ENCODE results near the gene SOX1. TPM values are rescaled to one million over a fixed set of nuclear protein-coding genes. Genes with fewer than 3 reads are reported as not detected.

The SOX1 gene
- total and polyA plus RNA-seq, 2 donors (not counting 3 experiments of a cell fraction or from before 2014, with no cell fraction given), result not detected

DNA sequence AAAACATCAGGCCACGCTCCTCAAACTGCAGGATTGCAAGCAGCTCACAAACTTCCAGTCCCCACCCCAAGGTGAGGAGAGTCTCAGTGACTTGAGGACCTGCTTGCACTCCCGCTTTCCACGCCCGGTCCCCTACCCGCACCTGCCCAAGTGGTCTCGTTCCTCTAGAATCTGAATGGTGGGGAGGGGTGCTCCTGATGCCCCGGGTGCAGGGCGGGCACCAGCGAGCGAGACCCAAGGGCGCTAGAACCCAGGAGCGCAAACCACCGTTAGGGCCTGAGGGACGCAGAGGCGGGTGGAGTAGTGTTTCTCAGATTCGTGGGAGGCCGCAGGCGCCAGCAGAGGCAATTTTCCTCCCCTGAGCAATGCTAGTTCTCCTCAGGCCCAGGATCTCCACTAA lies 40.3 kb downstream of the SOX1 start:
- H2AFZ ChIP-seq (ENCODE audit: low read depth, low read length), result no peak overlapping the region
- TF ChIP-seq POLR2AphosphoS5 (IDR thresholded peaks at IDR 0.05; ENCODE audit: insufficient read depth, low read depth, low read length) (no peak), EZH2 (IDR thresholded peaks at IDR 0.05; ENCODE audit: borderline replicate concordance, low read depth, low read length, severe bottlenecking) (no peak), JUN (IDR thresholded peaks at IDR 0.05; ENCODE audit: borderline replicate concordance, insufficient read depth, insufficient read length, low read depth) (no peak), MYC (IDR thresholded peaks at IDR 0.05; ENCODE audit: low read depth, low read length) (no peak), GATA2 (IDR thresholded peaks at IDR 0.05; ENCODE audit: insufficient read depth, insufficient read length, low read depth, low read length) (no peak), POLR2A (IDR thresholded peaks at IDR 0.05; ENCODE audit: low read depth, low read length) (no peak)
- TF ChIP-seq, protein P1, sequence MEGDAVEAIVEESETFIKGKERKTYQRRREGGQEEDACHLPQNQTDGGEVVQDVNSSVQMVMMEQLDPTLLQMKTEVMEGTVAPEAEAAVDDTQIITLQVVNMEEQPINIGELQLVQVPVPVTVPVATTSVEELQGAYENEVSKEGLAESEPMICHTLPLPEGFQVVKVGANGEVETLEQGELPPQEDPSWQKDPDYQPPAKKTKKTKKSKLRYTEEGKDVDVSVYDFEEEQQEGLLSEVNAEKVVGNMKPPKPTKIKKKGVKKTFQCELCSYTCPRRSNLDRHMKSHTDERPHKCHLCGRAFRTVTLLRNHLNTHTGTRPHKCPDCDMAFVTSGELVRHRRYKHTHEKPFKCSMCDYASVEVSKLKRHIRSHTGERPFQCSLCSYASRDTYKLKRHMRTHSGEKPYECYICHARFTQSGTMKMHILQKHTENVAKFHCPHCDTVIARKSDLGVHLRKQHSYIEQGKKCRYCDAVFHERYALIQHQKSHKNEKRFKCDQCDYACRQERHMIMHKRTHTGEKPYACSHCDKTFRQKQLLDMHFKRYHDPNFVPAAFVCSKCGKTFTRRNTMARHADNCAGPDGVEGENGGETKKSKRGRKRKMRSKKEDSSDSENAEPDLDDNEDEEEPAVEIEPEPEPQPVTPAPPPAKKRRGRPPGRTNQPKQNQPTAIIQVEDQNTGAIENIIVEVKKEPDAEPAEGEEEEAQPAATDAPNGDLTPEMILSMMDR (IDR thresholded peaks at IDR 0.05; ENCODE audit: extremely low read depth in 1 of 2, insufficient read depth in 1 of 2, low read depth in 1 of 2, low read length in 2 of 2), result no peak
- no peak overlapping the region for H3K4me3 ChIP-seq (replicated peaks in 1 of 3; ENCODE audit: insufficient read depth in 1 of 3, low read depth in 1 of 3, low read length in 3 of 3)
- H3K27me3 ChIP-seq (ENCODE audit: control insufficient read depth in 2 of 2, insufficient read depth in 2 of 2, low read length in 2 of 2), result peaks cover 17 to 24% of the 10 kb centered on the region in 2 experiments
- H3K9me3 ChIP-seq (replicated peaks; ENCODE audit: control insufficient read depth, insufficient read depth, low read length), result no peaks in the 10 kb centered on the region
- no peaks in the 10 kb centered on the region for H4K20me1 ChIP-seq (replicated peaks; ENCODE audit: control insufficient read depth, extremely low read depth, insufficient read depth, low read length)
- FAIRE-seq (no peak), DNase-seq (ENCODE audit: low read depth, low spot score) (no peak)
- ChIA-PET POLR2A (no interaction called here), CTCF (no interaction called here)
- no peaks in the 10 kb centered on the region for H3K4me1 ChIP-seq (ENCODE audit: control insufficient read depth, extremely low read depth, insufficient read depth, low read length)
- dilution Hi-C loops (cut with MboI; ENCODE audit: extremely low pct_ligation_motif_present, low sequenced_read_pairs) (no loop called here), intact Hi-C loops (cut with micrococcal nuclease) (no loop called here)
- H3K27ac ChIP-seq (ENCODE audit: insufficient read depth, low read depth, low read length), result no peak overlapping the region
- H3K9me1 ChIP-seq (replicated peaks; ENCODE audit: control insufficient read depth, extremely low read depth, insufficient read depth, low read length), result no peaks in the 10 kb centered on the region
- H3K4me2 ChIP-seq (ENCODE audit: insufficient read depth, low read length), result no peak overlapping the region
- H3K36me3 ChIP-seq (ENCODE audit: control insufficient read depth in 2 of 2, extremely low read depth in 1 of 2, insufficient read depth in 2 of 2, low read length in 2 of 2), result no peaks in the 10 kb centered on the region
- no peaks in the 10 kb centered on the region for H3K79me2 ChIP-seq (ENCODE audit: control insufficient read depth, insufficient read depth, low read length)
- no peak overlapping the region for H3K9ac ChIP-seq (replicated peaks; ENCODE audit: extremely low read depth, insufficient read depth, low read length)
- BruUV-seq (replicated peaks), result no TSS peak

DNA sequence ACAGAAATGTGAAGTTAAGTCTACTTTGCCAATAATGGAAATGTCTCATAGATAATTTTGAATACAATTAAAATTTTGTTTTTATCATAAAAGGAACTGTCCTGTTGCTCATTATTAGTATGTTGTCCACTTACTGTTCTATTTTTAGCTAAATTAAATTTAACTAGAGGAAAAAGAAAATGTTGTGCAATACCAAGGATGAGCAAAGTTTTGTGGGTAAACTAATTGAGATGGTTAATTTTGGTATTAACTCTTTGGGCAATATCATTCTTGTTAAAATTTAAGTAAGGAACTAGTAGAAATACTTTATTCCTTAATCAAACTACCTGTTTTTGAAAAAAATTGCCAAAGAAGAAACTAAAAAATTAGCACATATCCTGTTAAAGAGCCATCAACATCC lies 43.5 kb downstream of the SOX1 start:
- CTCF ChIA-PET, result no interaction called here
- intact Hi-C loops (cut with micrococcal nuclease) (no loop called here), dilution Hi-C loops (cut with MboI; ENCODE audit: extremely low pct_ligation_motif_present, low sequenced_read_pairs) (no loop called here)
- DNase-seq (ENCODE audit: low read depth, low spot score), result no peak
- TF ChIP-seq FOS (IDR thresholded peaks at IDR 0.05; ENCODE audit: borderline replicate concordance, insufficient read depth, low read length), result no peak
- TF ChIP-seq, protein P1 (IDR thresholded peaks at IDR 0.05; ENCODE audit: extremely low read depth in 1 of 2, insufficient read depth in 1 of 2, low read depth in 1 of 2, low read length in 2 of 2), result no peak
- no peak for TF ChIP-seq MYC (IDR thresholded peaks at IDR 0.05; ENCODE audit: low read depth, low read length)
- TF ChIP-seq JUN (IDR thresholded peaks at IDR 0.05; ENCODE audit: borderline replicate concordance, insufficient read depth, insufficient read length, low read depth), result no peak
- no peak for TF ChIP-seq POLR2A (IDR thresholded peaks at IDR 0.05; ENCODE audit: low read depth, low read length)
- TF ChIP-seq, protein P2, sequence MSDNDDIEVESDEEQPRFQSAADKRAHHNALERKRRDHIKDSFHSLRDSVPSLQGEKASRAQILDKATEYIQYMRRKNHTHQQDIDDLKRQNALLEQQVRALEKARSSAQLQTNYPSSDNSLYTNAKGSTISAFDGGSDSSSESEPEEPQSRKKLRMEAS (IDR thresholded peaks at IDR 0.05; ENCODE audit: insufficient read depth, insufficient read length), result no peak
- TF ChIP-seq POLR2AphosphoS5 (IDR thresholded peaks at IDR 0.05; ENCODE audit: insufficient read depth, low read depth, low read length), result no peak
- no peak for TF ChIP-seq EZH2 (IDR thresholded peaks at IDR 0.05; ENCODE audit: borderline replicate concordance, low read depth, low read length, severe bottlenecking)
- TF ChIP-seq GATA2 (IDR thresholded peaks at IDR 0.05; ENCODE audit: insufficient read depth, insufficient read length, low read depth, low read length), result no peak
- H3K9me3 ChIP-seq (replicated peaks; ENCODE audit: control insufficient read depth, insufficient read depth, low read length), result no peaks in the 10 kb centered on the region
- no peak overlapping the region for H3K27ac ChIP-seq (ENCODE audit: insufficient read depth, low read depth, low read length)
- no peak overlapping the region for H3K4me2 ChIP-seq (ENCODE audit: insufficient read depth, low read length)
- no peaks in the 10 kb centered on the region for H3K9me1 ChIP-seq (replicated peaks; ENCODE audit: control insufficient read depth, extremely low read depth, insufficient read depth, low read length)
- no peaks in the 10 kb centered on the region for H4K20me1 ChIP-seq (replicated peaks; ENCODE audit: control insufficient read depth, extremely low read depth, insufficient read depth, low read length)
- H3K27me3 ChIP-seq (ENCODE audit: control insufficient read depth in 2 of 2, insufficient read depth in 2 of 2, low read length in 2 of 2), result peaks cover 7 to 9% of the 10 kb centered on the region in 2 experiments
- H3K79me2 ChIP-seq (ENCODE audit: control insufficient read depth, insufficient read depth, low read length), result no peaks in the 10 kb centered on the region
- no TSS peak for BruUV-seq (replicated peaks)
- no peak overlapping the region for H3K4me3 ChIP-seq (replicated peaks in 1 of 3; ENCODE audit: insufficient read depth in 1 of 3, low read depth in 1 of 3, low read length in 3 of 3)
- no peak overlapping the region for H2AFZ ChIP-seq (ENCODE audit: low read depth, low read length)
- H3K9ac ChIP-seq (replicated peaks; ENCODE audit: extremely low read depth, insufficient read depth, low read length), result no peak overlapping the region
- no peak for FAIRE-seq
- H3K36me3 ChIP-seq (ENCODE audit: control insufficient read depth in 2 of 2, extremely low read depth in 1 of 2, insufficient read depth in 2 of 2, low read length in 2 of 2), result no peaks in the 10 kb centered on the region
- H3K4me1 ChIP-seq (ENCODE audit: control insufficient read depth, extremely low read depth, insufficient read depth, low read length), result no peaks in the 10 kb centered on the region
- POLR2A ChIA-PET, result no interaction called here
